ENCODE results near the gene RNF208. TPM values are rescaled to one million over a fixed set of nuclear protein-coding genes. Genes with fewer than 3 reads are reported as not detected.

The RNF208 gene
- total and polyA plus RNA-seq, 4 donors, result 2.0 to 66.6 (median 33.7) TPM

DNA sequence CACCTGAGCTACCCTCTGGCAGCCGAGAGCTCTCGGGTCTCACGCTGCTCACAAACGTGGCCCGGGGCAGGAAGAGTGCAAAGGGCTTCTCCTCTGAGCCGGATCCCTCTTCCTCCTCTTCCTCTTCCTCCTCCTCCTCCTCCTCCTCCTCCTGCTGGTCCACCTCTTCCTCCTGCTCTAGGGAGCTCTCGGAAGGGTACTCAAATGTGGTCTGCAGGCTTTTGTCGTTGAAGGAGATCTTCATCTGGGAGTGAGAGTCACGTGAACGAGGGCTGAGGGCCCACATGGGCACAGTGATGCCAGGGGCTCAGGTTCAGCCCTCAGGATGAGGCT lies 29.6 kb downstream of the RNF208 start:
- H3K27ac ChIP-seq (ENCODE audit: low read depth, low read length), result no peak overlapping the region
- DNase-seq (ENCODE audit: low read depth in 4 of 6, low spot score in 6 of 6), result no peak
- H3K4me1 ChIP-seq (ENCODE audit: control insufficient read depth, insufficient read depth, low read length), result peaks cover 58% of the 10 kb centered on the region
- no peak overlapping the region for H3K4me3 ChIP-seq (ENCODE audit: low read depth, low read length)
- H3K27me3 ChIP-seq (ENCODE audit: control insufficient read depth, insufficient read depth, low read length), result no peaks in the 10 kb centered on the region
- H3K36me3 ChIP-seq (ENCODE audit: control insufficient read depth, insufficient read depth, low read length), result peaks cover 91% of the 10 kb centered on the region
- 82% methylated on average over 8 of the region's 10 CpGs for WGBS (ENCODE audit: insufficient coverage)
- H3K9me3 ChIP-seq (ENCODE audit: control insufficient read depth, insufficient read depth, low read length), result no peaks in the 10 kb centered on the region

DNA sequence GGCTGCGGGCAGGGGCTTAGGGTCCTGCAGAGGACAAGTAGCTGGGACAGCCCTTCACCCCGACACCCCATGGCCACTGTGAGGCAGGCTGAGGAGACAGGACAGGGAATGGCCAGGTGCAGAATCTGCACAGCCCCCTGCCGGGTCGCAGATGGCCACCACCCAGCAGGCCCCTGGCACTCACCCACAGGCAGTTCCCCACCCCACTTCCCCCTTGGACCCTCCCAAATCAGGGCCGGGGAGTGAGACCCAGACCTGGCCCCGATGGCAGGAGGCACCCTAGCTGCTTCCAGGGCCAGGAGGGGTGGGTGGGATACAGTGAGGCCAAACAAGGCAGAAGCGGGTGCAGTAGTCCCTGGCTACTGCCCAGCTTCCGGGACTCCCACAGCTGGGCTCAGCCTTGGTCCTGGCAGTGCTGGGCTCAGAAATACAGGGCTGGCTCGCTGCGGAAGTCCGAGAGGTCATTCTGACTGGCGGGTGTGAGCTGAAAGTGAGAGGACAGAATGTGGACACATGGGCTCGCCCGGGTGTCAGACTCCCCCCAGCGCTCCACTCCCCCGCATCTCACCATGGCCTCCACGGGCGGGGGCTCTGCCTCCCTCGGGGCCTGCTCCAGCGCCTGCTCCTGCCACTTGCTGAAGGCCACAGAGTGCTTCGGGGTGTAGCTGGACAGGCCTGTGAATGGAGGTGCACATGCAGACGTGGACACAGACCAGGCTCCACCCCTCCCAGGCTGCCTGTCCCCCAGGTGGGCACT lies 30.2 kb downstream of the RNF208 start:
- H3K27ac ChIP-seq (ENCODE audit: low read depth, low read length), result no peak overlapping the region
- peaks cover 62% of the 10 kb centered on the region for H3K4me1 ChIP-seq (ENCODE audit: control insufficient read depth, insufficient read depth, low read length)

DNA sequence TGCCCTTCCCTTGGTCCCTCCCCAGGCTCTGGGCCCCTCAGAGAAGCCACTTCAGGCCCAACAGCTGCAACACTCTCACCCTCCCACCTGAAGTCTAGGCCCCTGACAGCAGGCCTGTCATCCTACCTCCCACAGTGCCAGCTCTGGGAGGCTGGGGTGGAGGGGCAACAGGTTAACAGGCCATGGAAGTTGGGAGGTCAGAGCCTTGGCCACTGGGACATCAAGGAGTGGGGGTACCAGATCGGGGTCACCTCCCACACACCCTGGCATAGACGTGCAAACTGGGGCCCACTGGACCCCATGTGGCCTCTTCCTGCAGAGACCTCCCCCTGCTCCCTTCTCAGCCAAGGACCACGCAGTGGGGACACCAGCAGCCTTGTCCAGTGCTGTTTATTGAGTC lies 30.8 kb downstream of the RNF208 start:
- DNase-seq (ENCODE audit: low read depth in 4 of 6, low spot score in 6 of 6), result no peak

More for the DNA sequence above, 30.2 kb downstream of the RNF208 start:
- Histone ChIP-seq H3K36me3 (ENCODE audit: control insufficient read depth, insufficient read depth, low read length) (peaks cover 92% of the 10 kb centered on the region), H3K9me3 (ENCODE audit: control insufficient read depth, insufficient read depth, low read length) (no peaks in the 10 kb centered on the region), H3K27me3 (ENCODE audit: control insufficient read depth, insufficient read depth, low read length) (no peaks in the 10 kb centered on the region), H3K4me3 (ENCODE audit: low read depth, low read length) (no peak overlapping the region)
- no peak for DNase-seq (ENCODE audit: low read depth in 4 of 6, low spot score in 6 of 6)
- WGBS (ENCODE audit: insufficient coverage), result 85% methylated on average over 19 of the region's 22 CpGs

DNA sequence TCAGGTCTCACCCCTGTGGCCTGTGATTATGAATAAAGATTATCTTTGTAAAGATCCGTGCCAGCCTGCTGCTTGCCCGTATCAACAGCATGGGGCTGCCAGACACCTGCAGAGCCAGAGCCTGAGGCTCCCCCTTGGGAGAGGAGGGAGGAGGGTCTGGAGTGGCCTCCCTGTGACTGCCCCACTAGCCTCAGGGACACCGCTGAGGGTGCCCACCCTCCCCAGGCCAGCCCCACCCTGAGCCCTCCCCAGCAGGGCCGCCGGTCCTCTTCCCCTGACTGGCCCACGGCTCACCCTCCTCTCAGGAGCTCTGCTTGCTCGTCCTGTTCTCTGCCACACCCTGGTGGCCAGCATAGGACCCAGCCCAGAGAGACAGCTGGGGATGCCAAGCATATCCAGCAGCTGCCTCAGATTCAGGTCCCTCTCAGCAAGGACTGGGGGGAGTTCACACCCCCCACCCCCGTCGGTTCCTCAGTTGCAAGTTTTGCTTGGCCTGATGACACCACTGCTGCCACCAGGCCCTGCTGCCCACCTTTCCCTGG lies 31.7 kb downstream of the RNF208 start:
- no peak for DNase-seq (ENCODE audit: low read depth in 4 of 6, low spot score in 6 of 6)
- no peaks in the 10 kb centered on the region for H3K9me3 ChIP-seq (ENCODE audit: control insufficient read depth, insufficient read depth, low read length)
- no peaks in the 10 kb centered on the region for H3K27me3 ChIP-seq (ENCODE audit: control insufficient read depth, insufficient read depth, low read length)
- H3K36me3 ChIP-seq (ENCODE audit: control insufficient read depth, insufficient read depth, low read length), result peaks cover 92% of the 10 kb centered on the region
- 79% methylated on average over 9 of the region's 9 CpGs for WGBS (ENCODE audit: insufficient coverage)
- H3K27ac ChIP-seq (ENCODE audit: low read depth, low read length), result no peak overlapping the region
- no peak overlapping the region for H3K4me3 ChIP-seq (ENCODE audit: low read depth, low read length)
- H3K4me1 ChIP-seq (ENCODE audit: control insufficient read depth, insufficient read depth, low read length), result peaks cover 68% of the 10 kb centered on the region

More for the DNA sequence above, 30.8 kb downstream of the RNF208 start:
- Histone ChIP-seq H3K27ac (ENCODE audit: low read depth, low read length) (no peak overlapping the region), H3K27me3 (ENCODE audit: control insufficient read depth, insufficient read depth, low read length) (no peaks in the 10 kb centered on the region), H3K4me1 (ENCODE audit: control insufficient read depth, insufficient read depth, low read length) (peaks cover 63% of the 10 kb centered on the region), H3K36me3 (ENCODE audit: control insufficient read depth, insufficient read depth, low read length) (peaks cover 92% of the 10 kb centered on the region), H3K4me3 (ENCODE audit: low read depth, low read length) (no peak overlapping the region), H3K9me3 (ENCODE audit: control insufficient read depth, insufficient read depth, low read length) (no peaks in the 10 kb centered on the region)
- 86% methylated on average over 2 of the region's 3 CpGs for WGBS (ENCODE audit: insufficient coverage)

DNA sequence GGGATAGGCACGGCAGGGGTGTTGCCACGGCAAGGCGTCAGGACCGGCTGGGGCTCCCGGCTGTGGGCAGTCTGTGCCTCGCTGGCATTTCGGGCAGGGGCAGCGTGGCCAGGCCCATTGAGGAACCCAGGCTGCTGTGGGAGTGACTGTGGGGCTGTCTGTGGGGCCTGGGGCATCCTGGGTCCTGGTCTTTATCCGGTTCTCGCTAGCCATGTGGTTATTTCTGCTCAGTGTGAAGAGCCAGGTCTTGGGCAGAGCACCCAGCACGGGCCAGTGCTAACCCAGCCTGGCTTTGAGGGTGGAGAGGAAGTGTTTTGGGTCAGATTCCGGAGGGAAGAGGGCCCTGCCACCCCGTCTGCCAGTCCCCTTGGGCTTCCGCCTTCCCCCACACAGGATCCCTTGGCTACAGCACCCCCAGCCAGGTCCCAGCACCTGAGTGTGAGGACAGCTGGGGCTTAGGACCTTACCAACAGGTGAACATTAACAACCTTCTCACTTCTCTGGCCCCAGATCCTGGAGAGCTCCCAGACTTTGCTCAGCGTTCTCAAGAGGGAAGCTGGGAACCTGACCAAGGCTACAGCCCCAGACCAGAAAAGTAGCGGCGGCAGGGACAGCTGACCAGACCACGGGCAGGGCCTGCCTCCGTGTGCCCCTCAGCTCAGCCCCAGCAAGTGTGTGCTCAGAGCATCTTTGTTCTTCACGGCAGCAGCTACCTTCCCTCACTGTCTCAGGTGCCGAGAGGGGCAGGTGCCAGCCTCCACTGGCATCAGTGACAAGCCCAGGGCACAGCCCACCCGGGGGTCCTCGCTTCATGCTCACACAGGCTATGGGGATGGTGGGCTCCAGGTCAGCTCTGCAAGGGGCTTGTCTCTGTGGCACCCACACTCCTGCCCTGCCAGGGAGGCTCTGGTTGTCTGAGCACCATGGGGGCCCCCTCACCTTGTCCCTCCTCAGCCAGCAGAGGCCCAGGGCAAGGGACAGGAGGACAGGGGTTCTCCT lies 32.4 kb downstream of the RNF208 start:
- H3K27ac ChIP-seq (ENCODE audit: low read depth, low read length), result peak overlapping the region; percentile 79
- no peaks in the 10 kb centered on the region for H3K27me3 ChIP-seq (ENCODE audit: control insufficient read depth, insufficient read depth, low read length)
- peaks cover 60% of the 10 kb centered on the region for H3K4me1 ChIP-seq (ENCODE audit: control insufficient read depth, insufficient read depth, low read length)
- WGBS (ENCODE audit: insufficient coverage), result 46% methylated on average over 21 of the region's 23 CpGs
- no peak for DNase-seq (ENCODE audit: low read depth in 4 of 6, low spot score in 6 of 6)
- H3K36me3 ChIP-seq (ENCODE audit: control insufficient read depth, insufficient read depth, low read length), result peaks cover 92% of the 10 kb centered on the region
- H3K9me3 ChIP-seq (ENCODE audit: control insufficient read depth, insufficient read depth, low read length), result no peaks in the 10 kb centered on the region
- H3K4me3 ChIP-seq (ENCODE audit: low read depth, low read length), result peak overlapping the region; percentile 96

DNA sequence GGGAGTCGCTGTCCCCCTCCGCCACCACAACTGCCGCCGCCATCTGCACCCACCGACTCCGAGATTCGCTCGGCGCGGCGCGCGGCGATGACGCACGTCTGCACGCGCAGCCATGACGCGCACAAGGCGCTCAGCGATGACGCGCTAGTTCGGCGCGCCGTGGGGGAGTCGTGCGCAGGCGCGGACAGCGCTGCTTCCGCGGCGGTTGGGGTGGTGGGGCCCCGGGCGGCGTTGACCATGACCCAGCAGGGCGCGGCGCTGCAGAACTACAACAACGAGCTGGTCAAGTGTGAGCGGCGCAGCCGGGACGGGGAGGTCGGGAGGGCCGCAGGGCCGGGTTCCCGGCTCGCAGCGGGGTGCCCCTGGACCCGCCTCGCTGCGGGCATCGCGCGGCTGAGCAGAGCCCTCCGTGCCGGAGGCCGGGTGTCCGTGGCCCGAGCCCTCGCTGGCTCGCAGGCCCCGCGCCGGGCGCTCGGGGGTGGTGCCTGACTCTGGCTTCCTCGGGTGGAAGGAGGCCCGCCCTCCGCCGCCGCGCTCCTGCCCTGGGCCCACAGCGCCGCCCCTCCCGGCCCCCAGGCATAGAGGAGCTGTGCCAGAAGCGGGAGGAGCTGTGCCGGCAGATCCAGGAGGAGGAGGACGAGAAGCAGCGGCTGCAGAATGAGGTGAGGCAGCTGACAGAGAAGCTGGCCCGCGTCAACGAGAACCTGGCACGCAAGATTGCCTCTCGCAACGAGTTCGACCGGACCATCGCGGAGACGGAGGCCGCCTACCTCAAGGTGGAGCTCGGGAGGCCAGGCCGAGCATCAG lies 33.3 kb downstream of the RNF208 start, which contains the start of the genes ANAPC2 and SSNA1:
Gene ANAPC2 (minus strand): TSS at position 71 of the 807 bp plus-strand sequence. CDS start 28 bp downstream, at position 43.
Gene SSNA1 (plus strand): TSS at position 187 of the 807 bp plus-strand sequence. CDS start 51 bp downstream, at position 238.
- H3K4me1 ChIP-seq (ENCODE audit: control insufficient read depth, insufficient read depth, low read length), result peaks cover 57% of the 10 kb centered on the region
- WGBS (ENCODE audit: insufficient coverage), result under 1% methylated on average over 98 of the region's 98 CpGs

DNA sequence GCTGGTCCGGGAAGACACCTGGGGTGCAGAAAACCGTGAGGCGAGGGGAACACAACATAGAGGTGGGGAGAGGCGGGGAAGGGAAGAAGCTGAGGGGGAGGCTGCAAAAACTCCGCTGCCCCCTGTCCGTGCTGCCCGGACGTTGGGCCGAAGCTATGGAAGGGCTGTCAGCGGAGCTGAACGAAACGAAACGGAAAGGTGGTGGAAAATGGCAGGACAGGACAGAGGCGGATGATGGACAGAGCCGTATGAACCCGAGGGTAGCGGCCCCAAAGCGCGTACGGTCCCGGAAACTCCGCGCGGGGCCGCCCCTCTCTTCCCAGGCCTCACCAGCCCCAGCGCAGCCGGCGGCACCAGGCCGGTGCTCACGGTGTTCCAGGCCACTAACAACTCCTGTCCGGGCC lies 34.0 kb downstream of the RNF208 start:
- H3K27ac ChIP-seq (ENCODE audit: low read depth, low read length), result peak overlapping the region; percentile 64
- no peak for DNase-seq (ENCODE audit: low read depth in 4 of 6, low spot score in 6 of 6)
- under 1% methylated on average over 31 of the region's 31 CpGs for WGBS (ENCODE audit: insufficient coverage)
- no peaks in the 10 kb centered on the region for H3K9me3 ChIP-seq (ENCODE audit: control insufficient read depth, insufficient read depth, low read length)
- peaks cover 57% of the 10 kb centered on the region for H3K4me1 ChIP-seq (ENCODE audit: control insufficient read depth, insufficient read depth, low read length)
- peak overlapping the region; percentile 96 for H3K4me3 ChIP-seq (ENCODE audit: low read depth, low read length)
- no peaks in the 10 kb centered on the region for H3K27me3 ChIP-seq (ENCODE audit: control insufficient read depth, insufficient read depth, low read length)
- peaks cover 92% of the 10 kb centered on the region for H3K36me3 ChIP-seq (ENCODE audit: control insufficient read depth, insufficient read depth, low read length)

More for the DNA sequence above, 33.3 kb downstream of the RNF208 start, which contains the start of the genes ANAPC2 and SSNA1:
- peak within 1 kb of the TSS; percentile 96 for H3K4me3 ChIP-seq (ENCODE audit: low read depth, low read length)
- peak; percentile 88 to 98 (median 94) for DNase-seq (ENCODE audit: low read depth in 4 of 6, low spot score in 6 of 6)
- H3K27ac ChIP-seq (ENCODE audit: low read depth, low read length), result peak within 1 kb of the TSS; percentile 79
- H3K9me3 ChIP-seq (ENCODE audit: control insufficient read depth, insufficient read depth, low read length), result no peaks in the 10 kb centered on the region
- H3K36me3 ChIP-seq (ENCODE audit: control insufficient read depth, insufficient read depth, low read length), result peaks cover 92% of the 10 kb centered on the region
- H3K27me3 ChIP-seq (ENCODE audit: control insufficient read depth, insufficient read depth, low read length), result no peaks in the 10 kb centered on the region

DNA sequence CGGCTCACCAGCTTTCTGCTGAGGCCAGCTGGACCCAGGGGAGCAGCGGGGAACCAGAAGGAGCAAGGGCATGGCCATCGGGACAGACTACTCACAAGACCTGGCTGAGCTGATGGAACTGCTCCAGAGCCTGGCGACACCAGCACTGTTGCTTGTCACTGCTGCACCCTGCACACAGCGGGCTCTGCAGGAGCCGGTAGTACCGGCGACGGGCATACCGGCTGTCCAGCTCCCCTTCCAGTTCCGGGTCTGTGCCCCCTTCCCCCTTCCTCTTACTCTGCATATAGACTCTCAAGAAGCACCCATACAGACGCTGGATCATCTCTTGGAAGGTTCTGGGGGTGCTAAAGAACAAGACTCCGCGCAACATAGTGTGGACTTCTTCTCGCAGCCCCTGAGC lies 34.7 kb downstream of the RNF208 start:
- Histone ChIP-seq H3K36me3 (ENCODE audit: control insufficient read depth, insufficient read depth, low read length) (peaks cover 92% of the 10 kb centered on the region), H3K9me3 (ENCODE audit: control insufficient read depth, insufficient read depth, low read length) (no peaks in the 10 kb centered on the region), H3K4me3 (ENCODE audit: low read depth, low read length) (peak overlapping the region; percentile 96), H3K27ac (ENCODE audit: low read depth, low read length) (no peak overlapping the region), H3K27me3 (ENCODE audit: control insufficient read depth, insufficient read depth, low read length) (no peaks in the 10 kb centered on the region), H3K4me1 (ENCODE audit: control insufficient read depth, insufficient read depth, low read length) (peaks cover 57% of the 10 kb centered on the region)
- WGBS (ENCODE audit: insufficient coverage), result 86% methylated on average over 10 of the region's 15 CpGs
- no peak for DNase-seq (ENCODE audit: low read depth in 4 of 6, low spot score in 6 of 6)
